Esophagus muscularis mucosa (tissue), 4 donors: ENCODE data around the gene CRTAP.

Source experiments
- CTCF ChIP-seq, 3 experiments: fragments of 200-600 bp in 2 of 3; fragments of 450-650 bp in 1 of 3; sonication (generic) in 2 of 3; IDR thresholded peaks; one replicate each; pipeline ENCODE4 v1.5.1; 2017 to 2019; ENCODE audit warnings: antibody characterized with exemption in 3 of 3, mild to moderate bottlenecking in 2 of 3, moderate library complexity in 1 of 3
- EP300 ChIP-seq: sonication (generic); formaldehyde crosslinking; IDR thresholded peaks from one replicate; pipeline ENCODE4 v1.6.1; 2017; ENCODE audit warnings: antibody characterized with exemption
- POLR2A ChIP-seq: fragments of 450-650 bp; IDR thresholded peaks from one replicate; pipeline ENCODE4 v1.6.1; 2017; ENCODE audit warnings: antibody characterized with exemption, moderate library complexity, mild to moderate bottlenecking, low read depth
- POLR2AphosphoS5 ChIP-seq, 2 donors: sonication (generic); formaldehyde crosslinking; IDR thresholded peaks; one replicate each; pipeline ENCODE4 v1.6.1; 2017; ENCODE audit warnings: antibody characterized with exemption in 2 of 2

- TF ChIP-seq CTCF (IDR thresholded peaks at IDR 0.05) = no peak
- no peak for TF ChIP-seq POLR2A
- TF ChIP-seq POLR2AphosphoS5 (IDR thresholded peaks at IDR 0.05) = no peak
- TF ChIP-seq EP300 = no peak
Observed at GRCh38 chr3:33145901-33146580, 32.2 kb downstream of the CRTAP start.
